Astrocyte of the spinal cord (primary cell): Measurements from ENCODE around the gene NAA25.
A peak's percentile ranks its signal among the peaks of the same experiment; 100 is the strongest.
"Not testable (repeated sequence)": the region's sequence is repeated elsewhere in the genome, so short reads cannot be mapped to it uniquely, and the experiment has no call there.

Experiments used
- DNase-seq: peaks from one replicate; pipeline ENCODE4 v3.0.0; 2011; ENCODE audit warnings: low read depth, low spot score
- H3K4me3 ChIP-seq: 2 replicates; pipeline ENCODE4 v1.5.1; 2011; ENCODE audit warnings: low read depth, mild to moderate bottlenecking, low read length, moderate library complexity
- in situ Hi-C: cut with HindIII; loops from 2 replicates; pipeline ENCODE4 v1.10.0; 2017; ENCODE audit warnings: low sequenced_read_pairs
- TF ChIP-seq, protein P1 (sequence below): IDR thresholded peaks from 2 replicates; pipeline ENCODE4 v1.5.1; 2012; ENCODE audit warnings: low read depth, mild to moderate bottlenecking, low read length, inconsistent platforms

NAA25 gene

DNA sequence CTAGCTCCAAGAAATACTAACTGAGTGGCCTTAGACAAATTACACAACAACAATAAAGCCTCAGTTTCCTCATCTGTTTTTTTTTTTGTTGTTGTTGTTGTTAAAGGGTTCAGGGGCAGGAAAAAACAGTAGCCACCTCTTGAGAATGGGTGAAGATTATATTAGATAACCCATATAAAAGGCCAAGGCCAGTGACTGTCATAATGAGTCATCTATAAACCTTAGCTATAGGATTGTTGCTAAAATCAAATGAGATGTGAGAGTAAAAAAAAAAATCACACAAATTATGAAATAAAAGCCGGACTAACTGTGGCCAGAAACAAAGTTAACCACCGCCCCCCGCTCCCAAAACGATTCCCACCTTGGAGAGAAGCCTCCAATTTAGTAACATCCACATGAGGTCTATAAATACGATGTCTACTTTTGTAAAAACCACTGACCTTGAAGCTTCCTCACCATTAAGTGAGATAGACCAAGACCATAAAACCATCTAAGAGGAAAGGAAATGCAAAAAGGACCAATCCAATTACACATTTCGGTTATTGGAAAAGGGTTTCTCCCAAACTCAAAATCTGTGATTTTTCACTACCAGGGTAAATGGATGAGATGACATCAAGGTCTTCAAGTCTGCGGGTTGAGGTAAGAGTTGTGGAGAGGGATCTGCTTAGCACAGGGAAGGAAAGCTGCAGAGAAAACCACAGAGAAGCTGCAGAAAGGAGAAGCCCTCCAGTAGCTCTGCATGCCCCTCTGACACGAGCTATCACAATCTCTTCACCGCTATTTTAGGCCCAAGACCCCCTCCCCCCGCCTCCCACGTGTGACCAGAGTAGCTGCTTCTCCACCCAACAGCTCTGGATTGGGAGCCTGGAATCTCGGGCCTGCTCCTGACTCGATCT is 1.0 kb downstream of the NAA25 start:
- DNase-seq, result no peak
- H3K4me3 ChIP-seq, result peak overlapping the region; percentile 95
- TF ChIP-seq, protein P1, sequence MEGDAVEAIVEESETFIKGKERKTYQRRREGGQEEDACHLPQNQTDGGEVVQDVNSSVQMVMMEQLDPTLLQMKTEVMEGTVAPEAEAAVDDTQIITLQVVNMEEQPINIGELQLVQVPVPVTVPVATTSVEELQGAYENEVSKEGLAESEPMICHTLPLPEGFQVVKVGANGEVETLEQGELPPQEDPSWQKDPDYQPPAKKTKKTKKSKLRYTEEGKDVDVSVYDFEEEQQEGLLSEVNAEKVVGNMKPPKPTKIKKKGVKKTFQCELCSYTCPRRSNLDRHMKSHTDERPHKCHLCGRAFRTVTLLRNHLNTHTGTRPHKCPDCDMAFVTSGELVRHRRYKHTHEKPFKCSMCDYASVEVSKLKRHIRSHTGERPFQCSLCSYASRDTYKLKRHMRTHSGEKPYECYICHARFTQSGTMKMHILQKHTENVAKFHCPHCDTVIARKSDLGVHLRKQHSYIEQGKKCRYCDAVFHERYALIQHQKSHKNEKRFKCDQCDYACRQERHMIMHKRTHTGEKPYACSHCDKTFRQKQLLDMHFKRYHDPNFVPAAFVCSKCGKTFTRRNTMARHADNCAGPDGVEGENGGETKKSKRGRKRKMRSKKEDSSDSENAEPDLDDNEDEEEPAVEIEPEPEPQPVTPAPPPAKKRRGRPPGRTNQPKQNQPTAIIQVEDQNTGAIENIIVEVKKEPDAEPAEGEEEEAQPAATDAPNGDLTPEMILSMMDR, result no peak
- in situ Hi-C loops, result no loop called here

DNA sequence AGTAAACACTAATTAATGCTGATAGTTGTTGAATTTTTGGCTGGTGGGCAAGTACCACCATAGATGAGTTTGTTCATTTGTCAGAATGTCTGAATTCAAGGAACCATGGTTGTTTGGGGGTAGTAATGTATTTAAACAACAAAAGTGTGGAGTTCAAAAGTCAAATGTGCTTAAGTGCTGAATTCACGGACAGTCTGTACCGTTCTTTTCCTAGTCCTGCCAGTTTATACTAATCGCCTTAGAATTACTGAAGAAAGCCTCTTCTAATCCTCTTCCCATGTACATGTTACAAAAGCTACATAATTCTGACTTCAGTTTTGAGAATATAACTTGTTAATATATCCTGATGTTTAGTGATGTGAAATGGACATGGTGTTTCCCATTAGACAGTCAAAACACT is 2.7 kb downstream of the NAA25 start:
- no peak overlapping the region for H3K4me3 ChIP-seq
- TF ChIP-seq, protein P1, result no peak
- DNase-seq, result no peak
- in situ Hi-C loops, result no loop called here

DNA sequence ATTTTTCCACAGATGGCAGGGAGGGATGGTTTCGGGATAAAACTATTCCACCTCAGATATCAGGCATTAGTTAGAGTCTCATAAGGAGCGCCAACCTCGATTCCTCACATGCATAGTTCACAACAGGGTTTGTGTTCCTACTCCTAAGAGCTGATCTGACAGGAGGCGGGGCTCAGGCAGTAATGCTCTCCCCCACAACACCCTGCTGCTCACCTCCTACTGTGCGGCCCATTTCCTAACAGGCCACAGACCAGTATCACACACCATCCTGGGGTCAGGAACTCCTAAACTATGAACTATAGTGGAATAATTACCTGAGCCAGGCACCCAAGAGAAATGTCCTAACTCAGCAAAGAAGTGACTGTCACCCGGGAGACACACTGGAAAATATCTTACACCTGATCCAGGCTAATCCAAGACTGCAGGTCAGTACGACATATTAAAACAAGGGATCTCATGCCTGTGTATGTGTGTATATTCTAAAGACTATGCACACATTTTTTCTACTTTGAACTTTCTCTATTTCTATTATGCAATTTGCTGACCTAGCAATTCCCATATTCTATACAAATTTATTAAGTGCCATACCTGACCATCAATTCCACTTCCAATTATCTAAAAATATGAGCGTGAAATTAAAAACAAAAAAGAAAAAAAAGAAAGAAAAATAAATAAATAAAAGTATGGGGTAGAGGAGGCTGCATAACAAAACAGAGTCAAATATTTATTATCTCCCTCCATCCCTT is 4.7 kb downstream of the NAA25 start:
- no peak for DNase-seq
- TF ChIP-seq, protein P1, result no peak
- in situ Hi-C loops, result no loop called here
- no peak overlapping the region for H3K4me3 ChIP-seq

GRCh38 chr12:112102746-112103145 is 5.8 kb downstream of the NAA25 start:
- in situ Hi-C loops, H3K4me3 ChIP-seq, DNase-seq: not testable (repeated sequence)

DNA sequence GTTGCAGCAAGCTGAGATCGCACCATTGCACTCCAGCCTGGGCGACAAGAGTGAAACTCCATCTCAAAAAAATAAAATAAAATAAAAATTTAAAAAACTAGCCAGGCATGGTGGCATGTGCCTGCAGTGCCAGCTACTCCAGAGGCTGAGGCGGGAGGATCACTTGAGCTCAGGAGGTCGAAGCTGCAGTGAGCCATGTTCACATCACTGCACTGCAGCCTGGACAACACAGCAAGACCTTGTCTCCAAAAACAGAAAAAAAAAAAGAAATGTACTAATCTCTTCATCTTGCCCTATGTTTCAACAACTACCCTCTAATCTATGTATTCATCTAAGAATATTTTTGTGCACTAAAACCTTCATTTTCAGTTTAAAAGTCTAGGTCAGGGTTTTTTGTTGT is 6.5 kb downstream of the NAA25 start:
- DNase-seq, result no peak
- H3K4me3 ChIP-seq, result no peak overlapping the region
- in situ Hi-C loops, result no loop called here
- TF ChIP-seq, protein P1, result no peak

DNA sequence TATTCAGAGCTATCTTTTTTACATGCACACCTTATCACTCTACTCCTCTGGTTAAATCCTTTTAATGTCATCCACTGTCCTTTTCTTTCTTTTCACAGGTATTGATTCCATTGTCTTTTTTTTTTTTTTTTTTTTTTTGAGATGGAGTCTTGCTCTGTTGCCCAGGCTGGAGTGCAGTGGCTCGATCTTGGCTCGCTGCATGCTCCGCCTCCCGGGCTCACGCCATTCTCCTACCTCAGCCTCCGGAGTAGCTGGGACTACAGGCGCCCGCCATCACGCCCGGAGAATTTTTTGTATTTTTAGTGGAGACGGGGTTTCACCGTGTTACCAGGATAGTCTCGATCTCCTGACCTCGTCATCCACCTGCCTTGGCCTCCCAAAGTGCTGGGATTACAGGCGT is 8.1 kb downstream of the NAA25 start:
- in situ Hi-C loops, H3K4me3 ChIP-seq, DNase-seq: not testable (repeated sequence)

DNA sequence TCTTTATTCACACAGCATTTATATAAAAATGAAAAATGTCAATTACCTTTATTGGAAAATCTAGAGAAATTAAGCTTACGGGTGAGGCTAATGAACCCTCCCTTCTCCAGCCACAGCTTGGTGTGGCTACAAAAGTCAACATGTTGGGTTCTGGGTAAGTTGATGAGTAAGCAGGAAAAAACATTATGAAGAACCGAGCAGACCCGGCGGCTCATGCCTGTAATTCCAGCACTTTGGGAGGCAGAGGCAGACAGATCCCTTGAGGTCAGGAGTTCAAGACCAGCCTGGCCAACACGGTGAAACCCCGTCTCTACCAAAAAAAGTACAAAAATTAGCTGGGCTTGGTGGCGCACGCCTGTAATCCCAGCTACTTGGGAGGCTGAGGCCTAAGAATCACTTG is 10.9 kb downstream of the NAA25 start:
- in situ Hi-C loops, result no loop called here
- H3K4me3 ChIP-seq, result no peak overlapping the region
- DNase-seq, result peak; percentile 18
- TF ChIP-seq, protein P1, result no peak
